CD14-positive monocyte (primary cell): ENCODE measurements around the gene MLN. TPM values are rescaled to one million over a fixed set of nuclear protein-coding genes. Genes with fewer than 3 reads are reported as not detected.

Experiments used
- DNase-seq, 3 donors: peaks; one replicate each; pipeline ENCODE4 v3.0.0-alpha.2; 2011 to 2022
- H2AFZ ChIP-seq: 2 replicates; pipeline ENCODE4 v1.6.0; 2012; ENCODE audit warnings: mild to moderate bottlenecking, low read depth, low read length, inconsistent platforms; ENCODE audit not compliant: insufficient read depth, poor library complexity, severe bottlenecking
- H3K27ac ChIP-seq, 2 donors: 1 replicate in 1 of 2; 2 replicates in 1 of 2; pipeline ENCODE4 v1.5.1; 2012 to 2013; ENCODE audit warnings: low read length in 2 of 2, control low read depth in 1 of 2, inconsistent platforms in 1 of 2, low read depth in 1 of 2, mild to moderate bottlenecking in 1 of 2
- H3K27me3 ChIP-seq, 2 donors: one replicate each; pipeline versions ENCODE4 v1.6.0 to v1.6.1; 2011 to 2013; ENCODE audit warnings: low read length in 2 of 2; ENCODE audit not compliant: control insufficient read depth in 2 of 2, insufficient read depth in 2 of 2
- H3K36me3 ChIP-seq, 2 donors: replicated peaks in 1 of 2; 1 replicate in 1 of 2; 2 replicates in 1 of 2; pipeline versions ENCODE4 v1.5.1 to v1.6.1; 2012 to 2013; ENCODE audit warnings: low read length in 2 of 2, control low read depth in 1 of 2, inconsistent platforms in 1 of 2, mild to moderate bottlenecking in 1 of 2; ENCODE audit not compliant: insufficient read depth in 2 of 2, control insufficient read depth in 1 of 2
- H3K4me1 ChIP-seq, 2 donors: 1 replicate in 1 of 2; 2 replicates in 1 of 2; pipeline versions ENCODE4 v1.5.1 to v1.6.1; 2012 to 2013; ENCODE audit warnings: low read length in 2 of 2, control low read depth in 1 of 2, inconsistent platforms in 1 of 2, mild to moderate bottlenecking in 1 of 2, moderate library complexity in 1 of 2; ENCODE audit not compliant: insufficient read depth in 2 of 2, control insufficient read depth in 1 of 2
- H3K4me2 ChIP-seq: replicated peaks from 2 replicates; pipeline ENCODE3; 2012; ENCODE audit warnings: low read length, moderate library complexity, mild to moderate bottlenecking; ENCODE audit not compliant: poor library complexity, severe bottlenecking; ENCODE audit errors: extremely low read depth
- H3K4me3 ChIP-seq, 3 experiments: fragments of 200-600 bp in 1 of 3; sonication (generic) in 1 of 3; replicated peaks in 1 of 3; 1 replicate in 2 of 3; 2 replicates in 1 of 3; pipeline ENCODE4 v1.5.1; 2011 to 2013; ENCODE audit warnings: low read length in 3 of 3, mild to moderate bottlenecking in 3 of 3, control low read depth in 2 of 3, low read depth in 2 of 3, inconsistent platforms in 1 of 3, moderate library complexity in 1 of 3
- H3K79me2 ChIP-seq: 2 replicates; pipeline ENCODE4 v1.6.0; 2012; ENCODE audit warnings: mild to moderate bottlenecking, control low read depth, inconsistent platforms, low read length, moderate library complexity; ENCODE audit not compliant: insufficient read depth
- H3K9ac ChIP-seq: 2 replicates; pipeline ENCODE4 v1.6.0; 2017; ENCODE audit warnings: low read length, mild to moderate bottlenecking; ENCODE audit not compliant: insufficient read depth, poor library complexity, severe bottlenecking
- H3K9me3 ChIP-seq, 2 donors: replicated peaks in 1 of 2; 1 replicate in 1 of 2; 2 replicates in 1 of 2; pipeline versions ENCODE4 v1.5.1 to v1.6.1; 2012 to 2013; ENCODE audit warnings: low read length in 2 of 2, control low read depth in 1 of 2; ENCODE audit not compliant: control insufficient read depth in 1 of 2, insufficient read depth in 1 of 2
- H4K20me1 ChIP-seq: 2 replicates; pipeline ENCODE4 v1.6.0; 2012; ENCODE audit warnings: mild to moderate bottlenecking, low read length, control low read depth, moderate library complexity; ENCODE audit not compliant: insufficient read depth
- H3K27ac Mint-ChIP-seq, 7 donors: one replicate each; pipeline ENCODE4 v1.8.0; 2020; ENCODE audit warnings: mild to moderate bottlenecking in 7 of 7, mixed read lengths in 7 of 7, moderate library complexity in 6 of 7, inconsistent platforms in 2 of 7
- H3K27me3 Mint-ChIP-seq, 3 donors: one replicate each; pipeline ENCODE4 v1.8.0; 2021 to 2022; ENCODE audit warnings: low read depth in 3 of 3, mild to moderate bottlenecking in 3 of 3, mixed read lengths in 3 of 3, moderate library complexity in 3 of 3, inconsistent platforms in 1 of 3
- H3K36me3 Mint-ChIP-seq, 2 donors: one replicate each; pipeline ENCODE4 v1.8.0; 2020; ENCODE audit warnings: mixed read lengths in 2 of 2, inconsistent platforms in 1 of 2, mild to moderate bottlenecking in 1 of 2
- H3K4me1 Mint-ChIP-seq: one replicate; pipeline ENCODE4 v1.8.0; 2020; ENCODE audit warnings: mild to moderate bottlenecking, mixed read lengths
- H3K4me3 Mint-ChIP-seq, 2 donors: one replicate each; pipeline ENCODE4 v1.8.0; 2020; ENCODE audit warnings: mild to moderate bottlenecking in 2 of 2, mixed read lengths in 2 of 2, moderate library complexity in 1 of 2
- H3K9me3 Mint-ChIP-seq, 7 donors: one replicate each; pipeline ENCODE4 v1.8.0; 2020 to 2022; ENCODE audit warnings: mixed read lengths in 7 of 7, mild to moderate bottlenecking in 6 of 7, moderate library complexity in 6 of 7, inconsistent platforms in 2 of 7
- CTCF ChIP-seq: fragments of 200-600 bp; IDR thresholded peaks from one replicate; pipeline ENCODE4 v1.8.0; 2022; ENCODE audit warnings: antibody characterized with exemption, mild to moderate bottlenecking
- WGBS: methylation state at CpG from one replicate; pipeline ENCODE4 v1.1.5; 2013; ENCODE audit warnings: missing lambda C conversion rate; ENCODE audit not compliant: insufficient coverage; 5-methylcytosine and 5-hydroxymethylcytosine counted together
- intact Hi-C, 2 donors: fragments of 100-400 bp; cut with micrococcal nuclease; formaldehyde crosslinking; loops; one replicate each; pipeline versions ENCODE4 v1.15.0 to v1.15.1; 2023
- polyA plus RNA-seq, 3 donors: library from polyadenylated mRNA; depleted of rRNA in 1 of 3; unstranded in 2 of 3; stranded (reverse) in 1 of 3; fragments of 300-500 nt in 2 of 3; fragments of >200 nt in 1 of 3; fragmentation: Illumina TruSeq in 2 of 3; gene quantifications; 1 replicate in 2 of 3; 2 replicates in 1 of 3; pipeline ENCODE4 v1.2.3, GENCODE V29; 2012 to 2021

The MLN gene
- polyA plus RNA-seq, 3 donors: not detected

- H3K27me3 ChIP-seq: no peaks in the 10 kb centered on the region
- no peak overlapping the region for H3K27ac ChIP-seq
- no peaks in the 10 kb centered on the region for H3K9me3 ChIP-seq
- no peaks in the 10 kb centered on the region for H3K4me1 ChIP-seq
- no peak overlapping the region for H3K4me3 ChIP-seq
- 95% methylated on average over 3 of the region's 7 CpGs for WGBS
- H3K36me3 Mint-ChIP-seq: peaks cover 98% of the 10 kb centered on the region in 2 donors
- no peak for TF ChIP-seq CTCF
- no peak for DNase-seq
- no peak overlapping the region for H3K4me3 Mint-ChIP-seq
- no peak overlapping the region for H3K9ac ChIP-seq
- no peak overlapping the region for H3K4me2 ChIP-seq
- H3K9me3 Mint-ChIP-seq: no peaks in the 10 kb centered on the region
- H2AFZ ChIP-seq: no peak overlapping the region
- H4K20me1 ChIP-seq: peaks cover 70% of the 10 kb centered on the region
- H3K27ac Mint-ChIP-seq: no peak overlapping the region
- H3K79me2 ChIP-seq: peaks cover 14% of the 10 kb centered on the region
- intact Hi-C loops: loop anchor here (5.0 to 10.0 kb wide), 2 partner anchors 38 to 376 kb away; no protein-coding TSS in a partner anchor
- H3K36me3 ChIP-seq: peaks cover 98 to 100% of the 10 kb centered on the region in 2 donors
- H3K4me1 Mint-ChIP-seq: no peaks in the 10 kb centered on the region
- H3K27me3 Mint-ChIP-seq: peaks cover 0 to 2% (median 0%) of the 10 kb centered on the region in 3 donors
These were observed 24.5 kb downstream of the MLN start for GRCh38 chr6:33779290-33779689.

- intact Hi-C loops: loop anchor here (5.0 to 10.0 kb wide), 2 partner anchors 39 to 376 kb away; no protein-coding TSS in a partner anchor
- no peak for DNase-seq
- WGBS: 97% methylated on average over 6 of the region's 12 CpGs
- no peak overlapping the region for H3K4me2 ChIP-seq
- H3K9ac ChIP-seq: no peak overlapping the region
- peaks cover 66% of the 10 kb centered on the region for H4K20me1 ChIP-seq
- Mint-ChIP-seq H3K9me3 (no peaks in the 10 kb centered on the region), H3K4me1 (no peaks in the 10 kb centered on the region), H3K27me3 (peaks cover 0 to 2% (median 0%) of the 10 kb centered on the region in 3 donors), H3K27ac (peak overlapping the region in 1 of 7 donors; percentile 65), H3K4me3 (no peak overlapping the region), H3K36me3 (peaks cover 97 to 98% of the 10 kb centered on the region in 2 donors)
- H3K36me3 ChIP-seq: peaks cover 96 to 99% of the 10 kb centered on the region in 2 donors
- H3K27me3 ChIP-seq: no peaks in the 10 kb centered on the region
- H3K79me2 ChIP-seq: peaks cover 8% of the 10 kb centered on the region
- no peak for TF ChIP-seq CTCF
- no peaks in the 10 kb centered on the region for H3K9me3 ChIP-seq
- no peak overlapping the region for H2AFZ ChIP-seq
- no peak overlapping the region for H3K4me3 ChIP-seq
- no peaks in the 10 kb centered on the region for H3K4me1 ChIP-seq
- H3K27ac ChIP-seq: no peak overlapping the region
These were observed 25.2 kb downstream of the MLN start for GRCh38 chr6:33778444-33779121.
